CD4-positive, alpha-beta T cell treated with Interleukin-6 at 100 ng/mL for 8 hours (primary cell): ENCODE data around the gene TRAPPC6A.

Source experiments
- DNase-seq: peaks from one replicate; pipeline ENCODE4 v3.0.0-alpha.2; 2020; ENCODE audit warnings: mixed read lengths, low spot score

TRAPPC6A gene

GRCh38 chr19:45147835-45148676, 30.0 kb downstream of the TRAPPC6A start:
- DNase-seq = no peak

GRCh38 chr19:45146741-45147205, 31.3 kb downstream of the TRAPPC6A start:
- no peak for DNase-seq

GRCh38 chr19:45146251-45146650, 31.8 kb downstream of the TRAPPC6A start:
- DNase-seq = no peak

GRCh38 chr19:45145270-45146189, 32.5 kb downstream of the TRAPPC6A start:
- DNase-seq = no peak

DNA sequence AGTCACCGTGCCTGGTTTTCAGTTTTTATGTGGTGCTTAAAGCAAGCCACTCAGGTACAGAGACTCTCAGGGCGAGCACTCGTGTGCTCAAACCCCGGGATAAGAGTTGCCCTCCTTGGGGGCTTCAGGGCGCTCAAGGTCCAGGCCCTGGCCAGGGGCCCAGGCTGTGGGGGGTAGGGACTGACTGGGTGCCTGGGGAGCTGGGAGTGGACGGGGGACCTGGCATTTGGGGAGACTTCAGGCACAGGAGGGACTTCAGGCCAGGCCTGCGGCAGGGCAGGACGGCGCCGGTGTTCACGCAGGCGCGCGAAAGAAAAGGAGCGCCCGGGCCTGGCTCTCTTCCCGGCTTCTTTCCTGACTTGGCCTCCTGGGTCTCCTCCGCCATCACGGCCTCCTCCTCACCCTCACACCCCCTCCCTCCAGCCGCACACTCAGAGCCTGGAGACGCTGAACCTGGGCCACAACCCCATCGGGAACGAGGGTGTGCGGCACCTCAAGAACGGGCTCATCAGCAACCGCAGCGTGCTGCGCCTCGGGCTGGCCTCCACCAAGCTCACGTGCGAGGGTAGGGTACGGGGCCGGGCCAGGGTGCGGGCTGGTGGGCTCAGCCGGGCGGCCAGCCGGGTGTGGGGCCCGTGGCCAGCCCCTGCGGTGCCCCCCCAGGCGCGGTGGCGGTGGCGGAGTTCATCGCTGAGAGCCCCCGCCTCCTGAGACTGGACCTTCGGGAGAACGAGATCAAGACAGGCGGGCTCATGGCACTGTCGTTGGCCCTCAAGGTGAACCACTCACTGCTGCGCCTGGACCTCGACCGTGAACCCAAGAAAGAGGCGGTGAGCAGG, 33.4 kb downstream of the TRAPPC6A start:
- no peak for DNase-seq

- no peak for DNase-seq
These were observed 35.3 kb downstream of the TRAPPC6A start for GRCh38 chr19:45142726-45143110.

DNA sequence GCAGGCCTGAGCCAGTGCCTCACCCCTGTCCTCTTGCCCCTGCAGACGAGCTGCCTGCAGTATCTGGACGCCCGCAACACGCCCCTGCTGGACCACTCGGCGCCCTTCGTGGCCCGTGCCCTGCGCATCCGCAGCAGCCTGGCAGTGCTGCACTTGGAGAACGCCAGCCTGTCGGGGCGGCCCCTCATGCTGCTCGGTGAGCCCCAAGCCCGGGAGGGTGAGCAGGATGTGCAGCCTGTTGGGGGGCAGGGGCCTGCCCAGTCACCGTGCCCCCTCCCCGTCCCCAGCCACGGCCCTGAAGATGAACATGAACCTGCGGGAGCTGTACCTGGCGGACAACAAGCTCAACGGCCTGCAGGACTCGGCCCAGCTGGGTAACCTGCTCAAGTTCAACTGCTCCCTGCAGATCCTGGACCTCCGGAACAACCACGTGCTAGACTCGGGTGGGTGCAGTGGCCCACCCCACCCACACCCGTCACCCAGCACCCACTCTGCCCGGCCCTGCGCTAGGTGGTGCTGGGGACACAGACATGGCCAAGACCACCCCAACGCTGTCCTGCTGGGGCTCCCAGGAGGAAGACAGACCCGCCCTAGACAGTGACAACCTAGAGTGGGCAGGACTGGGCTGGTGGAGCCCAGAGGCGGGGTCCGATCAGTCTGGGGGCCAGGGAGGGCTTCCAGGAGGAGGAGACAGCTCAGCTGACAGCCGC, 35.9 kb downstream of the TRAPPC6A start:
- no peak for DNase-seq

GRCh38 chr19:45141203-45141900, 36.7 kb downstream of the TRAPPC6A start:
- no peak for DNase-seq

GRCh38 chr19:45140533-45140932, 37.5 kb downstream of the TRAPPC6A start:
- DNase-seq = no peak

DNA sequence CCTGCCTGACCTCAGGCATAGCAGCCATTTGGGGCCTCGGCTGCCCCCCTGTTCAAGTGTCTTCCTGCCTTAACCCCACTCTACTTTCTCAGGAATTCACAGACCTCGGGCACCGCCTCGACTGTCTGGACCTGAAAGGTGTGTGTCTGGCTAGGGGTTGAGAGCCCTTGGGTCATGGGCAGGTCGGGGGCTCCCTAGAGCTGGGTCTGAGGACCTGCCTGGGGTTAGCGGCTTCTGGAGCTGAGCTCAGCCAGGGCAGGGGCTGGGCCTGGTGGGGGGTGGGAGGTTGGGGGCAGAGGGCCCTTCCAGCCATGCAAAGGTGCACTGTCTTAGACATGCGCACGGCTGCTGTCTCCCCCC, 37.9 kb downstream of the TRAPPC6A start:
- DNase-seq = no peak

DNA sequence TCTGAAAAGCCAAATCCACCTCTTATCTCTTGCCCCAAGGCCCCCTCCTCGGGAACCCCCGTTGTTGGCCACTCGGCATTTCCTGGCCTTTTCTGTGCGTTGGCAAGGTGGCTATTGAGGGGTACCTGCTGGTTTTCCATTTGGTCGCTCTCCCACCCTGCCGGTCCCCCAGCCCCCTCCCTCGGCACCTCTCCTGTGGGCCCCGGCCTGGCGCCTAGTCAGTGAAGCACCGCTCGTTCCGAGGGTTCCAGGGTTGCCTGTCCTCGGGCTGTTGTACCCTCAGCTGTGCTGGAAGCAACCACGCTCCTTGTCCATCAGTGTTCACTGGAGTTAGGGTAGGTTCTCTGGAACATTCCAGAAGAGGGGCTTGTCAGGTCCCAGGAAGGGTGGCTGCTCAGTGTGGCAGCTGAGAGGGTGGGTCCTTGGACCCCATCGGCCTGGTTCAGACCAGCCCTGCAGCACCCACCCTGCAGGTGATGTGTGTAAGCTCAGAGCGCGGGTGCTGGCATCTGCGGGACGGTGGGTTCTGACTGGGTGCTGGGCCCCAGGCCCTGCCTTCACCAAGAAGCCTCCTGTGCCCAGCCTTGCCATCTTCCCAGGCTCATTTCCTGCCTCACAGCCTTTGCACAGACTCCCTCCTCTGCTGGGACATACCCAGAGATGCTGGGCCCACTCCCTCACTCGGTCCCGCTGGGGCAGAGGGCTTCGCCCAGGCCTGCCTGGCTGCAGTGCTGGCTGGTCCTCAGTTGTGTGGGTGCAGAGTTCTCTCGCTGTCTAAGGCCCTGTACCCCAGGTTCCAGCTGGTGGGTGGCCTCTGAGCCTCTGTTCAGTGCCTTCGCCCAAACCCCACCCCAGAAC, 38.5 kb downstream of the TRAPPC6A start:
- DNase-seq = no peak

- no peak for DNase-seq
These were observed 39.7 kb downstream of the TRAPPC6A start for GRCh38 chr19:45138303-45138751.

DNA sequence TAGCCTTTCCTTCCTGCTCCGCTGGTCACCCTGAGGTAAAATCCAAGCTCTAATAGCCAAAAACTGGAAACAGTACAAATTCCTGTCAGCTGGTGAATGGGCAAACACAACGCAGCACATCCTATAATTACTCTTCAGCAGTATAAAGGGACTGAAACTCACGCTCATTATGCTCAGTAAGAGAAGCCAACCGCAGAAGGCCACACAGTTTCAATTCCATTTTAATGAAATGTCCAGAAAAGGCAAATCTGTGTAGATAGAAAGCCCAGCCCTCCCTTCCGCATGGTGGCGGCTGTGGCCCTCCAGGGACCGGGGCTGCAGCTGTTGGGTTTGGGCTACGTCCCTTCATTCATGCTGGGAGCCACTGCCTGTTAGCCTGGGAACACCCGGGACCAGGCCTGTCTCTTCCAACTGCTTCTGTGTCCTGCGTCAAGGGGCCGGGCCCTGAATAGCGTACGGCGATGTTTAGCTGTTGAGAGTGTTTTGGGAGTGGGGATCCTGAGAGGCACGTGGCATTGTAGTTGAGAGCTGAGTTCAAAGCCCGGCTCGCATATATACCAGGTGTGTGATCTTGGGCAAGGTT, 40.8 kb downstream of the TRAPPC6A start:
- no peak for DNase-seq

DNA sequence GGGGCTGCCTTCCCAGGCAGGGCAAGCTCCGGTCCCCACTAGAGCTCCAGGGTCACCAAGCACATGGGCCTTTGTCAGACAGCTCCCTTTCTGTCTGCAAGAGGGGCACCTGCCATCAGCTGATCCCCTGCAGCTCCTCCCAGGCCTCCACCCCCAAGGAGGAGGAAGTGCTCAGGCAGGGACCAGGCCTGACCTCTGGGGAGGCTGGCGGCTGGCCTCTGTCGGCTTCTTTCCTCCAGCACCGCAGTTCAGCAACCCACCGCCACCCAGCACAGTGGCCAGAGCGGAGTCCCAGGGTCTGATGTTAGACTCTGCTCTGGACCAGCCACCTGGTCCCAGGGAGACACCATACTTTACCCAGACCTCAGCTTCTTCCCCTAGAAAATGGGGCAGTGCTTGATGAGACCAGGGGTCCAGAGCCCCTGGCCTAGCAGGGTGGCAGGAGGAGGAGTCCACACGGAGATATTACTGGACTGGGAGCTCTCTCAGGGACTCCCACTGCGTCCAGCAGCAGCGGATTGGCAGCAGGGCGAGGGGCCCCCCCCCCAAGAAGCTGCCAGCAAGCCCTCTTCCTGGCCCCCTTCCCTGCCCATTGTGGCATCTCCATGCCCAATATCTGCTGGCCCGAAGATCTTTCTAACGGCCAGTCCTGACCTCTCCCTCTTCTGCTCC, 41.4 kb downstream of the TRAPPC6A start:
- DNase-seq = no peak

DNA sequence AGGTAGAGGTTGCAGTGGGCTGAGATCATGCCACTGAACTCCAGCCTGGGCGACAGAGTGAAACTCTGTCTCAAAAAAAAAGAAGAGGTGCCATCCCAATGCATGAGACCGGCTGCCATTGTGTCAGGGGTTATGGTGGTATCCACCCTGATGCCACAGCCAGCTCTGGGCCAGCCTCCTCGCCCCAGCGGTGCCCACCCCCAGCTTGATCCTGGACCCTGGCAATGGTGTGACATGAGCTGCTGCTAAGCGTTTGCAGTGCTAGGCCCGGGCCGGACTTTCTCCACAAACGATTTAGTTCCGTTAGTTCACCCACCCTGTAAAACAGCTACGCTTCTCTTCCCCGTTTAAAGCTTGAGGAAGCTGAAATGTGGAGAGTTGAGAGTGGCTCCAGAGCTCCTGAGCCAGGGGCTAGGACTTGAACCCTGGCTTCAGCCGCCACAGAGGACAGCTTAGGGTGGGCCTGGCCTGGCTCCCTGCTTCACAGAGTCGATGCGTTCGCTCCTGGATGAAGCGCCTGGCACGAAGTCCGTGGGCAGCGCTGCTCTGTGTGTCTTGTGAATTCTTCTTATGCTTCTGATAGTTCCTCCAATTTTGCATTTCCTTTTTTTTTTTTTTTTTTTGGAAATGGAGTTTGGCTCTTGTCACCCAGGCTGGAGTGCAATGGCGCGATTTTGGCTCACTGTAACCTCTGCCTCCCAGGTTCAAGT, 42.7 kb downstream of the TRAPPC6A start:
- DNase-seq = no peak

DNA sequence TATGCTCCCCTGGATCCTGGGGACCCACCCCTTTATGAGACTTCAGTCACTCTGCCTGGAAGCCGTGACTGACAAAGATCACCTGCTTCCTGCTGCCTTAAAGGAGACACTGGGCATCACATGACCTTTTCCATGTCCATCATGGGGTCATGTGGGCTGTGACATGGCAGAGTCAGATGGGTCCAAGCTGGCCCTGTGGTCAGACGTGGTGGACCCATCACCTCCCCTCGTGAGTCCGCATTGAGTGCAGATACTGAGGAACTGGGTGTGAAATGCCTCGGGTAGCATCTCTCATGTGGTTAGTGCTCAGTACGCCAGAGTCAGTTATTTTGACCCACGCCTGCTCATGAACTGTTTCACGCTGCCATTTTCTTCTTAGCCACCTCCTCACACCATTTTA, 44.4 kb downstream of the TRAPPC6A start:
- DNase-seq = no peak

DNA sequence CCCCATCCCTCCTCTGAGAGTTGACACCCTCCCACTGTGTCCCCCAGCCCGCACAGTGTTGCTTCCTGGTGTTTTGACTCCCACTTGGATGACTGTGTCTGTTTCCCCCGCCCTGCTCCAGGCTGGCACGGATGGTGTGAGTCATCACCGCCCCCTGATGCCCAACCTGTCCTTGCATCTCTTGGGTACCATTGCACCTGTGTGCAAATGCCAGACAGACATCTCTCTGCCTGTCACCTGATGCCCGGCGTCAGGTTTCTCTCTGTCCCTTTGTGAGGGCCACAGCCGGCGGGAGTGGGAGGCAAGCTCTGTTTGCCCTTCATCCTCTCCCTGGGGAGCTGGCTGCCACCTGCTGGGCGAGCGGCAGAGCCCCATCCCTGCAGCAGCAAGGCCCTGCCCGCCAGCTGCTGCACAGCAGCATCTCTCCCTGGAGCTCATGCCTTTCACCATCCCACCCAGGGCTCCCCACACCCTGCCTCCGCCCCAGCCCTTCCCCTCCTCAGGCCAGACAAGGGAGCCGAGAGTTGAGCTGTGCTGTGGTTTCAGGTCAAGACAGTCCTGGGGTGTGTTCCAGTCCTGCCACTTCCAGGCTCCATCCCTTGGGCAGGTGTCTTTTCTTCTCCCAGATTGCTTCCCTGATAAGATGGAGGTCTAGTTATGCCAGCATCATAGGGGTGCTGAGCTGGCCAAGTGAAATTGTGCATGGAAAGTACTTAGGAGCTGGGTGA, 47.0 kb downstream of the TRAPPC6A start:
- no peak for DNase-seq
